Stimulated activated CD8-positive, alpha-beta memory T cell treated with anti-CD3 and anti-CD28 coated beads, Interleukin-12 subunit alpha, Interleukin-12 subunit beta, amount 100 ng/mL, for 4 hours (primary cell): ENCODE data around the gene CDKN2AIP.
"Not testable (repeated sequence)": the region's sequence is repeated elsewhere in the genome, so short reads cannot be mapped to it uniquely, and the experiment has no call there.

Source experiments
- DNase-seq: peaks from one replicate; pipeline ENCODE4 v3.0.0-alpha.2; 2020; ENCODE audit warnings: low read depth

Gene CDKN2AIP

DNA sequence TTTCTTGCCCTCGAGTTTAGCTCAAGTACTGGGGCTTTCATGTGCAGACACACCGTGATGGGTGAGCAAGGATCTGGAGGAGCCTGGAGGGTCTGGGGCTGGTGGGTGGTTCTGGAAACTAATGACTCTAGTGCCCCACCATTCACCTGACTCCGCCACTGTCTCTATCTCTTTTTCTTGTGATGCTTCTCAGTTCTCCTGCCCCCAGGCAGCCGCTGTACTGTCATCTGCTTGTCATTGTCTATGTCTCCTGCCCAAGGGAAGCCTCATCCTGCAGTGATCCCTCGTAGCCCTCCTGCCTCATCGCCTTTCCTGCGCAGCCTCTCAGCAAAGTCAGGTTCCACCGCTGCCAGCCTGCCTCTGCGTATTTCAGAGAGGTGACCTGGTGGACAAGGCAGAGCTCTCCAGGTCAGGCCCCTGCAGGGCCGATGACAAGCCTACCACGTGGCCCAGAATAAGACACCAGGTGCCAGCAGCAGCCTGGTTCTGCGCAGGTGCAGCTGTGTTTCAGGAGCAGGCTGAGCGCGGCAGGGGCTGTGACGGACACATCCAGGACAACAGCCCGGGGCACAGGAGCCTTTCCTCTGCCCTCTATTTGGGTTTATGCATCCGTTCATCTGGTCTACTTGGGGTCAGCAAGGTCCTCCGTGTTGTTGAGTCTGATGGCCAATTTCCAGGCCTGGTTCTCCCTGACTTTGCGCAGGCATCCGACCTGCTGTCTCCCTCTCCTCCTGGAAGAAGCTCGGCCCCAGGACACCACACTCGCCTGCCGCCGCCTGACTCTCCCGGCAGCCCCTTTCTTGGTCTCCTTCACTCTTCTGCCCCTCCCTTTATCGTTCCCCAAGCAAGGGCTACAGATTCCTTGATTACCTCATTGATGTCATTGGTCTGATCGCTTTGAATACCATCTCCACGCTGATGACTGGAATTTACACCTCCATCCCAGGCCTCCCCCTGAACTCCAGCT is 30.9 kb upstream of the CDKN2AIP start:
- no peak for DNase-seq

DNA sequence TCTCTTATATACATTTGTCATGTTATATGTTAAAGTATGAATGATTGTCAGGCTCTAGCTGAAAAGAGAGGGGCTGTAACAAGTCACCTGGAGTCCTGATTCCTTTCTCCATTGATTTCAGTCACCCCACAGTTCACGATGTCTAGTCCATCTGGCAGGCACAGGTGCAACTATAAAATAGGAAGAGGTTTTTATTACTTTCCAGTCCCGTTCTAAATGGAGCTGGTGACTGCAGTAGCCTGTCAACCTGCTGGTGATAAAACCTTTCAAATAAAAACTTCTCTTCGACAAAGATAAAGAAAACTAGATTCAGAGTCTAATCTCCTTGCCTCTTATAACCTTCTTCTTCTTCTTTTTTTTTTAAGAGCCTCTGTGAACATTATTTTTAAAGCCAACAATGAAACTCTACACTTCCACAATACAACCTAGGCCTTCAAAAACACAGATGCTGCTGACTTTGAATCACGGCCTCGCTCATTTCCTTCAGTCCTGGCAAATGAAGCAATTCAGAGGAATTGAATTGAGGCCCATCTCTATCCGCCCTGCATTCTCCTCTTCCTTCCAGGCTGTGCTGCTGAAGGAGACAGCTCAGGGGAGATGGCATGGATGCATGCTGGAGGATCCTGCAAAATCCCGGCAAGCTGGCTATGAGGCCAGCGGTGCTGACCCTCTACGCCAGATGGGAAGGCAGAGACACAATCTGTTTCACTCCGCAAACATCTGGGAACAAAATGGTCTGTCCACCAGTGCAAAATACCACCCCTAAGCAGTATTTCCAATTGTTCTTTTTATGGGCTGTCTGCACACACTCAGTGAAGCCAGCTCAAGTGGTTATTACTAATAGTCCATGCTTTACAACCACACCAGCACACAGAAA is 27.3 kb upstream of the CDKN2AIP start:
- no peak for DNase-seq

DNA sequence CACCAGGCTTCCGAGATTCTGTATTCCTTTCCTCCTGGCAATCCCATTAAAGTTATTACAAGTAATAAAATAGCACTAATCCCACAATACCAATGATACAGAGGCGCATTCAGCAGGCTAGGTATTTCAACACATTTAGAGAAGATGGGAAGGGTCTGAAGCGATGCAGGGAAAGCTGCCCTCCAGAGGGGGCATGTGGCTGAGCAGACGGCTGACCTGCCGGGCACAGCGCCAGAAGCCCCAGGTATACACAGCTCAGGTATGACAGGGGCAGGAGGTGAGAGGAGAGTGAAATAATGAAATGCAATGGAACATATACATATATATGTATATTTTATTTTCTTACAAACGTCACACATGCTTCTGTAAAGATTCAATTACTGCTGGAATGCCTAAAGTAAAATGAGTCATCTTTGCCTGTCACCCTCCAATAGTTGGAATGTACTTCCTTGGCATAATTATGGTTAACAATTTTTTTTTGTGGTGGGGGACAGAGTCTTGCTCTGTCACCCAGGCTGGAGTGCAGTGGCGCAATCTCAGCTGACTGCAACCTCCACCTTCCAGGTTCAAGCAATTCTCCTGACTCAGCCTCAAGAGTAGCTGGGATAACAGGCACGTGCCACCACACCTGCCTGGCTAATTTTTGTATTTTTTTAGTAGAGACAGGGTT is 21.3 kb upstream of the CDKN2AIP start:
- DNase-seq: no peak

DNA sequence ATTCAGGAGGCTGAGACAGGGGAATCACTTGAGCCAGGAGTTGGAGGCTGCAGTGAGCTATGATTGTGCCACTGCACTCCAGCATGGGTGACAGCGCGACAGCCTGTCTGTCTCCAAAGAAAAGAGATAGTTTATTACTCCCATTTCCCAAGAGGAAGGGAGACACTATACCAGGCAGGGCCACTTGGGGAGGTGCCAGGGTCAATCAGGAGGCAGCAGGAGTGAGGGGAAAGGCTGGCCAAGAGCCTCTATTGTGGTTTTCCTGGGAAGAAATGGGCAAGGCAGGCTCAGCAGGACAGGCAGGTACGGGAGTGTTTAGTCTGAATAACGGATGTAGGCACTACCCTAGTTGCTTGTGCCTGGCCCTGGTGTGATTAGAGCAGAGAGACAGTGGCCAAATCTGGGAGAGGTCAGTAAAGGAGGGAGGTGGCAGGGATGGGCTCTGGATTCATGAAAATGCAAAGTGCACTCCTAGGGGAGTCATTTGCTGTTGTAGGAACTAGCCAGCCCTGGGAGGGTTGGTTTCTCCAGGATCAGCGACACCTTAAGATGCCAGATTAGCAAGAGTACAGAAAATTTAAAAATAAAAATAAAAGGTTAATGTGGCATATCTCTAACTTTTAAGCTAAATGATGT is 20.2 kb upstream of the CDKN2AIP start:
- DNase-seq: no peak

DNA sequence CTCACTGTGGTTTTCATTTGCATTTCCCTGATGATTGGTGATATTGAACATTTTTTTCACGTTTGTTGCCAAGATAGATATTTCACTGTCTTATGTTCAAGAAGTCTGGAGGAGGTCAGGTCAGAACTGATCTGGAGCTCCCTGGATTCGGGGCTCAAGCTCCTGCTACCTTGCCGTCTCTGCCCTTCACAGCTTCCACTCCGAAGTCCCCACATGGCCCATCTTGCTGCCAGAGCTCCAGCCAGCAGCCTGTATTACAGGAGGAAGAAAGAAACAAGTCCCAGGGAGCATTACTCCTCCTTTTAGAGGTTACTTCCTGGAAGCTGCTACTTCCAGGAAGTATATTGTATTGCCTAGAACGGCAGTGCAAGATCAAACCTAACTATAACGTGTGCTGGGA is 17.9 kb upstream of the CDKN2AIP start:
- DNase-seq: no peak

DNA sequence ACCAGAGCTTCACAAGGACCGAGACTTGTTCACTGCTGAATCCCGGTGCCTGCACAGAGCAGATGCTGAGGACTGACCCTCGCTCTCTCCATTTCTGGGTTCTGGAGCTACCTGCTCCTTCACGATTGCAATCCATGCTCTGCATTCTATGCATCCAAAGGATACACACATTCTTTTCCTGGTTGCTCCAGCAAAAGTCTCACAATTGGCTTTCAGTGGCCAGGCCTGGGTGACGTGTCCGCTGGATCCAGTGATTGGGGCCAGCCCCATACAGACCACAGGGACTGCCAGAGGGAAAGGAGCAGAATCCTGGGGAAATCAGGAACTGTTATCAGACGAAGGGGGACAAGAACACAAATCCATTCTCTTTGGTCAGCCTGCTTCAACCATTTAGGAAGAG is 14.9 kb upstream of the CDKN2AIP start:
- DNase-seq: no peak

DNA sequence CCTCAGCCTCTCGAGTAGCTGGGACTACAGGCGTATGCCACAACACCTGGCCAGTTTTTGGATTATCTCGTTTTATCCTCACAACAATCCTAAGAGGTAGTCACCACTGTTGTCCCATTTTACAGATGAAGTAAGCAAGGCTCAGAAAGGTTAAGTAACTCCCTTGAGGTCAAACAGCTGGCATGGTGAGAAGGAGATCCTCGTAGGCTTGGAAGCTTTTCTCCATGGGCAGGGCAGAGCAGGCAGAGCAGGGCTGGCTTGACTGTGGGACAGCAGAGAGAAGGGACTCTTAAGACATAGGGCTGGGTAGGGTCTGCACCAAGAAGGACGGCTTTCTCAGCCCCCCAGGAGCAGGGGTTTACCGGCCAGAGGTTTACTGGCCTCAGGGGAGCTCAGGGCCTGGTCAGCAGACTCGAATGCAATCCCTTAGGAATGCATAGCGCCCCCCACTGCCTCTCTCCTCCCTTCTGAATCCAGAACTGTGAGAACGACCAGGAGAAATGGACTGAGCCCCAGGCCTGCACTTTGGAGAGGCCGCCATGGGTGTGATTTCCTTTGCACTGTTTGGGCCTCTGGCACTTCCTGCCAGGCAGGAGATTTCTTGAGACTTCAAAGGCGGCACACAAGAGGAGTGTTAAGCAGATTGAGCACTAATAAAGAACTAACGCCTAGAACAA is 14.0 kb upstream of the CDKN2AIP start:
- DNase-seq: no peak

DNA sequence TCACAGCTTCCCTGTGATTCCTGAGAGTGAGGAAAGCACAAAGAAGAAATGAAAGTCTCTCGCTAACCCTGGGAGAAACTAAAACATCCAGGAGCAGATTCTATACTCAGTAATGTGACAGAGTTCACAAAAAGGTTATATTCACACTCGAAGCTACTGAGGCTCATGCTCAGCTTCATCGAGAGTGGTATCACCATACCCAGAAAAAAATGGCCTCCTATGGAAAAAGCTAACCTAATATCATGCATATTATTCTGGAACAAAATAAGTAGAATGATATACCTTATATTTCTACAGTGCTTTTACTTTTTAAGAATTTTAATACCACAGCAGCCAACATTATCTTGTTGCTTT is 13.5 kb upstream of the CDKN2AIP start:
- no peak for DNase-seq

DNA sequence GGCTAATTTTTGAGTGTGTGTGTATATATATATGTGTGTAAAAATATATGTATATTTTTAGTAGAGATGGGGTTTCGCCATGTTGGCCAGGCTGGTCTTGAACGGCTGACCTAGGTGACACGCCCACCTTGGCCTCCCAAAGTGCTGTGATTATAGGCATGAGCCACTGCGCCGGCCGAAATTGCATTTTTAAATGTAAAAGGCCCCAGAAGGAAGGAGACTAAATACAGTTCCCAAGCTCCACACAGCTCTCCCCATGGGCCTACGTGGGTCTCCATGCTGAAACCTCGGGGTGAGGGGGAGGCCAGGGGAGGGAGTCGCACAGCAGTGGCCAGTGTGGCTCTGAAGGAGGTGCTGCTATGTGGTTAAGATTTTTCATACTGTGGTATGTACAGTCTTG is 12.8 kb upstream of the CDKN2AIP start:
- DNase-seq: no peak

DNA sequence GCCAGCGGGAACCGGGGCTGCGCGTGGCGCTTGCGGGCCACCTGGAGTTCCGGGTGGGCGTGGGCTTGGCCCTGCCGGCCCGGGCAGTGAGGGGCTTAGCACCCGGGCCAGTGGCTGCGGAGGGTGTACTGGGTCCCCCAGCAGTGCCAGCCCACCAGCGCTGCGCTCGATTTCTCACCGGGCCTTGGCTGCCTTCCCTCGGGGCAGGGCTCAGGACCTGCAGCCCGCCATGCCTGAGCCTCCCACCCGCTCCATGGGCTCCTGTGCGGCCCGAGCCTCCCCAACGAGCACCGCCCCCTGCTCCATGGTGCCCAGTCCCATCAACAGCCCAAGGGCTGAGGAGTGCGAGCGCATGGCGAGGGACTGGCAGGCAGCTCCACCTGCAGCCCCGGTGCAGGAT is 11.3 kb upstream of the CDKN2AIP start:
- DNase-seq: not testable (repeated sequence)

DNA sequence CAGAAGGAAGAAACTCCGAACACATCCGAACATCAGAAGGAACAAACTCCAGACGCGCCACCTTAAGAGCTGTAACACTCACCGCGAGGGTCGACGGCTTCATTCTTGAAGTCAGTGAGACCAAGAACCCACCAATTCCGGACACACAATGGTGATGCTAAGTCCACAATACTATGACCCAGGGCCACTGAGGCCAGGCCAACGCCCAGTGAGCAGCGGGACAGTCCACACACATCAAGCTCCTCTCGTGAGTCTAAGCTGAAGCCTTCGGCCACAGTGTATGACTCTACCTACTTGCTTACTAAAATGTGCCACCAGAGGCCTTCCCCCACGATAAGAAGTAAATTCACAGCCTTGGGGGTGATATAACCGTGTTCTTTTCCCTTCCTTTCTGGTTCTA is 10.2 kb upstream of the CDKN2AIP start:
- DNase-seq: no peak

DNA sequence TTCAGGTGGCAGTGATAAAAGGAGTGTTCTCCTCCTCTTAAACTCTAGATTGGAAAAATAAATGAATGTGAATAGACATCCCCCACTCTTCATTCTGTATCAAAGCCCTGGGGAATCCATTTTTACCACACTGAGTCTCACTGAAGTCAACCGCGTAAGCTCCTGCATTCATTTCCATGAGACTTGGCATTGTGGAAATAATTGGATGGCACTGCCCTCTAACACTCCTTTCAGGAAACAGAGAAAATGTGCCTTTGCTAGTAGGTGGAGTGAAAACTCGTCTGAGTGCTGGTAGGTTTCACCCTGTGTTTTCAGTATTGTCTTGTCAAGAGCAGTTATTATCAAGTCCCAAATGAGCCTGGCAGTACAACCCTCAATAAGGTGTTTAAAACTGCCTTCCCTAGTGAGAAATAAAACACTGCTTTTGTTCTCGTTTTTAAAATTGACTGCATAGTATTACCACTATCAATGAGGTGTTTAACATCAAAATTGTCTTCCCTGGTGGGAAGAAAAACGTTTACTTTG is 9.7 kb upstream of the CDKN2AIP start:
- no peak for DNase-seq

DNA sequence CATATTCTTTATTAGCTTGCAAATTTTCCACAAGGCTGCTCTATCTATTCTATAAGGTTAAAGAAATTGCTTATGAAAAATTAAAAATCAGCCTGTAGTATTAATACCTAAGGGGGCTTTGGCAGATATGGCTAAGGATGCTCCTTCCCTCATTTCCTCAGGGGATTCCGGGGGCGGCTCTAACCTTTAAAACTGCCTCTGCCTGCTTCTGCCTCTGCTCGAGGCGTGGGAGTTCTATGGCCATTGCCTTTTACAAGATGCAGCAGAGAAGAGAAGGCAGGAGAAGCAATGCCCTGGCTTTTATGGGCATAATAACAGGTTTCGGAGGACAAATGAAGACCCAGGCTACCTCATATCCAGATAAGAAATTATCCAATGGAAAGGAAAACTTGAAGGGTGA is 8.6 kb upstream of the CDKN2AIP start:
- DNase-seq: no peak

DNA sequence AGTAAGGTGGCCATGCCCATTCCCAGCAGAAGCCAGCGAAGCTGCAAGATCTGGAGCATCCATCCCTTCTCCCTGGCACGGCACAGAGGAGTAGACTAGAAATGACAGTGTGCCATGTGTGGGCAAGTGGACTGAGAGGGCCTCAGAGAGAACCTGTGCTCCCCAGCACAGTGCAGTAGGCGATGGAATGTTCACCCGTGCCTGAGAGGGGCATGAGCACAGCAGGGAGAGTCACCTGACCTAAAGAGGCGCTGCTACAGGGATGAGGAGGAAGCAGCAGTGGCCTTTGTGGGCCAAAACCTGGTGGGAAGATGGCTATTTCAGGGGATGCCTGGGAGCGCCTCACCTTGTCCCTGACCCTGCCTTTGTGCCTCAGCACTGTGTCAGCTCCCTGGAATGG is 8.0 kb upstream of the CDKN2AIP start:
- DNase-seq: no peak

DNA sequence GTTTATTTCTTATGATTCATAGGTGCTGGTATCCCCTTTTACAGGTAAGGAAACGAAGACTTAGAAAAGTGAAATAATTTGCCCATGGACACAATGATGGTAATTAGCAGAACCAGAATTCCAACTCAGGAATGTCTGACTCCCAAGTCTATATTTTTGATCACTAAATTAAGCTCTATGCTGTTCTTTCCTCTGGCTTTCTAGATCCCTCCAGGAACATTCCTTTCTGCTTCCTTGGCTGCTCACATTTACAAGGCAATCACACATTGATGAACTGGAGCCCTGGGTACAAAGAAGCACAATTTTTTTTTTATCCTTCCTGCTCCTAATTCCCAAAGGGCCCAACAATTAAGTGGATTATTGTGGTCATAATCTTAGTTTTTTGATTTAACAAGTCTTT is 7.0 kb upstream of the CDKN2AIP start:
- DNase-seq: no peak

DNA sequence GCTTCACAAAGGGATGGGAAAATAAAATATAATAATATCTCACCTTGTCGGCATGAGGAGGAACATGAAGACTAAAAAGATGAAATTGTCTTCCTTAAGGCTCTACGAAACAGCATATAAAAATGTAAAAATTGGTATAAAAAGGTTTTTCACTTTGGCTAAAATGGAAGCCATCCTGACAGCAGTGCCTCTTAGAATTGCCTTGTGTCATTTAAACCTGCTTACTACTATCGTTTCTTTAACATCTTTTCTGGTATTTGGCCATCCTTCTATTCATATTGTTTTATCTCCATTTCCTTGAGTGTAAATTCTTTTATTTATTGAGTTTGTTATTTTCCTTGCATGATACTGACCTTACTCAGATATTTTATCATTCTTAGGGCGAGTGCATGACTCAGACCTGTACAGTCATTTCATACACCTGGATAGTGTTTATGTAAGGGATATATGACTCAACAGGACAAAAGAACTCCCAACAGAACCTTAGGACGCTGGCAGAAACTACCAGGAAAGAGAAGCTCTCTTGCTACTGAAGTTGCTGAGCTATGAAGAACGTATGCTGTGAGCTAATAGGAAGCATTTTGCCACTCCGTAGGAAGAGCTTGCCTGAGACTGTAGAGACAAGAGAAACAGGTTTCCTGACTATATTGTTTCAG is 5.8 kb upstream of the CDKN2AIP start:
- DNase-seq: no peak

DNA sequence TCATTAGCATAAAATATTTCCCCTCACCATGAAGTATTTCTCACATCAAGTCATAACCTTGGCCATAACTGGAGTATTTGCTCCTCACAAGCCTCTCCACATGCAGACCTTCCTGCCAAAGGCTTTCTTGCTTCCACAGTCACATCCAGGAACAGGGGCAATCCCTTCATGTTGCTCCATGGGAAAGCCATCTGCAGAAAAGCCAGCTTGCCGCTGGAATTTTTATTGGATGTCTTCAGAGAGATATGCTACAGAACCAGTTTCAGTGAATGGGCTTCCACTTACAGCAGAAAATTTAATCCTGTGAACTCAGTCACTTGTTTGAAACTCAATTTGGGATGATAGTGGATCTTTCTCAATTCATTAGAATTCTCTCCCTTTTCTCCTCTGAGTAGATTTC is 3.2 kb upstream of the CDKN2AIP start:
- no peak for DNase-seq

DNA sequence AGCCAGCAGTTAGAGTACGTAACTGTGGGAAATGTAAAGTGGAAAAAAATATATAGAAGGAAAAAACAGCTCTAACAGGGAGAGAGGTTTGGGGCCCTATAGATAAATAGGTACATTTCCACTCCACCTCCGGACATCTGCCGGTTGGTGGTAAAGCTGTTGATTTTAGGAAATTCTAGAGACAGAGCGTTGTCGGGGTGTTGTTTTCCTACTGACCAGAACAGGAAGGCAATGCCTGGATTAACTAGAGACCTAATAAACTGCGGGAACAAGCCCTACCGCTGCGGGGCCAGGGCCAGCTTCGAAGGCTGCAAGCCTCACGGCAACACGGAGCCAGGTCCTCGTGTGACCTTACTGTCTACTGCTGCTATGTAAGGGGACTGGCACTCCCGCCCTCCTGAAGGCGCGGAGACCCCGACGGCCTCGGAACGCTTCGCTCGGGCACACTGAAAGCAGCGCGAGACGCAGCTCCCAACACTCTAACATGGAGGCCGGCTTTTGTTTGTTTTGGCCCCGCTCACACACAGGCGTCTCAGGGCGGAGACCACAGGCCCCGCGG is 702 bp upstream of the CDKN2AIP start:
- DNase-seq: no peak

DNA sequence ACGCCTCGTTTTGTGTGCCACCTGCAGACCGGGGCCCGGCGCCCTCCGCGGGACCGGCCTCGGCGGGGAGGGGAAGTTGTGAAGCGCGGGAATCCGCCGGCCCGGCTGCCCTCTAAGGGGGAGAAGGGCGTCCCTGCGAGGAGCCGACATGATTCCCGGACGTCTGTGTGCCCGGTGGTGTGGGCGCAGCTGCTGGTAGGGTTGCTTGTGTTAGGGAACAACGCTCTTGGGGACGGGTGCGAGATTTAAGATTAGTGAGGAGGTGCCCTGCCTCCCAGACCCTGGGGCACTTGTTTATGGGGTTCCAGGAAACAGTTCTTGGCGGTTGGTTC is 627 bp downstream of the CDKN2AIP start:
- no peak for DNase-seq

DNA sequence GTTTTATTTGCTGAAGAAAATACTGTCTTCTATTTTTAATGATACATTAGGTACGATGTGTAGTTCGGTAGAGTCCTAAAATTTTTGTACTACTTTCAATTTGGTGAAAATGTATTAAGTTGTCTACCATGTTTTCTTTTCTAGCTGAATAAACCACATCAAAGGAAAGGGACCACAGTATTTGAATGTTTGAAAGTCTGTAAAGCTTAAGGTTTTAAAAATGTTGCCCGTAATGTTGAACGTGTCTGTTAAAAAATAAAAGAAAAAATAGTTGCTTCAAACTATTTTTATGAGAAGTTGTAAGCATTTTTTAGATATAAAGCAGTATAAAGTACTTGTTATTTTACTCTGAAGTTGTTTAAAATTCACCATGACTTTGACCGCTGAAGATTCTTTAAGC is 3.2 kb downstream of the CDKN2AIP start:
- DNase-seq: no peak

DNA sequence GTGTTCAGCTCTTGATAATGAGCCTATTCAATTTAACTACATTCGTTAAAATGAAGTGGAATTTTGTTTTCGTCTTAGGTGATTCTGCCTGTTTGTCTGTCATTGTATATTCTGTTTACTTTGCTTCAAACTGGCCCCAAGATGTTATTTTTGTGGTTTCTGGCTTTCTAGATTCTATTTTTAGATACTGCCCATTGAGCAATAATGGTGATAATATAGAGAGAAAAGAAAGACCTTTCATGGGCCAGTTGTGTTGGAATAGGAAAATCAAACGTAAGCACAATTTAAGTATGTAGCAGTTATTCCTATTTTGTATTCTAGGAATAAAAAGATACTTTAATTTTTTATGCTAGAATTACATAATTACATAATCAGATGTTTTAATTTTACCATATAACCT is 4.0 kb downstream of the CDKN2AIP start:
- DNase-seq: no peak
